Heart left ventricle (tissue), 13 donors: ENCODE results near the gene LGALS1.

Source experiments
- POLR2A ChIP-seq, 2 donors: fragments of 450-650 bp; IDR thresholded peaks; one replicate each; pipeline ENCODE4 v1.6.1; 2017; ENCODE audit warnings: antibody characterized with exemption in 2 of 2, mild to moderate bottlenecking in 2 of 2, moderate library complexity in 2 of 2
- TF ChIP-seq, protein P1 (sequence below), 12 donors: fragments of 200-600 bp; sonication (generic) in 4 of 12; IDR thresholded peaks; one replicate each; pipeline versions ENCODE4 v1.5.0 to v1.8.0; 2018 to 2022; ENCODE audit warnings: antibody characterized with exemption in 12 of 12, mild to moderate bottlenecking in 5 of 12
- donor health status: ischemic (EF 13 %, LVEDD 7.1; RV severe dilation, severe dysfunction).
- donor health status: DM: no; HTN: yes; CAD: no.
- donor health status: DM: no; HTN: no; CAD: no.
- donor health status: ischemic (EF 25% LVEDD 6.9; RV normal size, moderate dysfunction).
- donor health status: ischemic (EF 25% LVEDD 5.7; RV mildly dilated, moderate dysfunction).
- donor health status: ischemic (EF 35%, LVEDD 5.7; RV mildly dilated, moderate dysfunction).
- donor health status: nonischemic (EF 11% LVEDD 7.7; RV severe dilation, severe dysfunction).
- donor health status: DM: yes; HTN: yes; CAD: no.
- donor health status: PGD.
- donor health status: ischemic (EF 29% LVEDD 5.4; RV normal size, mild dysfunction).
- donor health status: nonischemic (EF 23%, LVEDD 6.1; RV moderate dilation, normal function).

DNA sequence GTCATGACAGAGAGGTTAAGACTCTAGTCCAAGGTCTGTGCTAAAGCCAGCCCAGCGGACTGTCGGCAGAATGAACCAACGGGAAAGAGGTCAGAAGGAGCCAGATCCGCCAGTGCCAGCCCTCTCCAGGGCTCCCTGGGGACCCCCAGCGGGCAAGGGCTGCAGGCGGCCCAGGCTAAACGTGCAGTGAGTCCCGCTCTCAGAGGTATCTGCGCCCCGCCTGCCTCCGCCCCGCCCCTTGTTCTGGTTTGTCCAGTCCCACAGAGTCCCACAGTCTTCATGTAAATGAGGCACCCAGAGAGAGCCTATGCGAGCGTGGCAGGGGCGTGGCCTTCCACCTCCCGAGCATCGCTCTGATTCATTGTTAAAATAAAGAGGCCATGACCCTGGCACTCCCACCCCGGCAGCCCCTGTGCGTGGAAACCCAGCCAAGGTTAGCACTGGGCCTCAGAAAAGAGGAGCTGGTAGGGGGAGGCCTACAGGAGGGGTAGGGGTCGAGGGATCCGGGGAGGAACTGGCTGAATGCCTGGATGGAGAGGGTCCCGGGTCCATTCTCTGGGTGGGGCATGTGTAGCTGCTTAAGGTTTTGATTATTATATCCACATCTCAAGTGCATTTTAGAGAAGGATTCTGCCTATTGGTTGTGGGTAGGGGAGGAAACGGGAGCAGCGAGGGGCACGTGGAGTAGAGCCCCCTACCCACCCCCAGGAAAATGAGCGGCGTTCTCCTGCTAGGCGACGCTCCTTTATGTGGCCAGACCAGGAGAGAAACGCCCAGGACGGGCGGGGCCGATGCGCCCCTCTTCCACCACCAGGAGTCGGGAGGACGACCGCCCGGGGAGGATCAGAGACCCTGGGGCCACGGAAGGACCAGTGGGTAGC lies 21.5 kb downstream of the LGALS1 start, which contains the start of gene TRIOBP:
- no peak for TF ChIP-seq POLR2A (IDR thresholded peaks at IDR 0.05)
- TF ChIP-seq, protein P1, sequence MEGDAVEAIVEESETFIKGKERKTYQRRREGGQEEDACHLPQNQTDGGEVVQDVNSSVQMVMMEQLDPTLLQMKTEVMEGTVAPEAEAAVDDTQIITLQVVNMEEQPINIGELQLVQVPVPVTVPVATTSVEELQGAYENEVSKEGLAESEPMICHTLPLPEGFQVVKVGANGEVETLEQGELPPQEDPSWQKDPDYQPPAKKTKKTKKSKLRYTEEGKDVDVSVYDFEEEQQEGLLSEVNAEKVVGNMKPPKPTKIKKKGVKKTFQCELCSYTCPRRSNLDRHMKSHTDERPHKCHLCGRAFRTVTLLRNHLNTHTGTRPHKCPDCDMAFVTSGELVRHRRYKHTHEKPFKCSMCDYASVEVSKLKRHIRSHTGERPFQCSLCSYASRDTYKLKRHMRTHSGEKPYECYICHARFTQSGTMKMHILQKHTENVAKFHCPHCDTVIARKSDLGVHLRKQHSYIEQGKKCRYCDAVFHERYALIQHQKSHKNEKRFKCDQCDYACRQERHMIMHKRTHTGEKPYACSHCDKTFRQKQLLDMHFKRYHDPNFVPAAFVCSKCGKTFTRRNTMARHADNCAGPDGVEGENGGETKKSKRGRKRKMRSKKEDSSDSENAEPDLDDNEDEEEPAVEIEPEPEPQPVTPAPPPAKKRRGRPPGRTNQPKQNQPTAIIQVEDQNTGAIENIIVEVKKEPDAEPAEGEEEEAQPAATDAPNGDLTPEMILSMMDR (IDR thresholded peaks at IDR 0.05): peak in 11 of 12 donors; percentile 16 to 65 (median 39)
